Keratinocyte (primary cell): Measurements from ENCODE around the gene NF1. TPM values are rescaled to one million over a fixed set of nuclear protein-coding genes. Genes with fewer than 3 reads are reported as not detected.

Experiments
- DNase-seq: peaks from one replicate; pipeline ENCODE4 v3.0.0-alpha.2; 2011; ENCODE audit warnings: low read depth, missing footprints, low spot score
- FAIRE-seq: peaks from 2 replicates; lab custom pipeline; 2011; peaks lifted over from hg19 to GRCh38; lab: Jason Lieb, UNC
- H2AFZ ChIP-seq: 2 replicates; pipeline ENCODE4 v1.6.0; 2012; ENCODE audit warnings: low read length, control low read depth, inconsistent platforms; ENCODE audit not compliant: control insufficient read depth
- H3K27ac ChIP-seq: 2 replicates; pipeline ENCODE4 v1.5.1; 2011; ENCODE audit warnings: low read length; ENCODE audit not compliant: control insufficient read depth, insufficient read depth
- H3K27me3 ChIP-seq: 3 replicates; pipeline ENCODE4 v1.6.0; 2011; ENCODE audit warnings: low read length; ENCODE audit not compliant: control insufficient read depth, insufficient read depth; ENCODE audit errors: extremely low read depth
- H3K36me3 ChIP-seq, 2 experiments: 2 replicates in 1 of 2; 3 replicates in 1 of 2; pipeline ENCODE4 v1.5.1; 2011; ENCODE audit warnings: low read length in 2 of 2, mild to moderate bottlenecking in 1 of 2; ENCODE audit not compliant: control insufficient read depth in 2 of 2, insufficient read depth in 2 of 2; ENCODE audit errors: extremely low read depth in 1 of 2
- H3K4me1 ChIP-seq: 3 replicates; pipeline ENCODE4 v1.5.1; 2011; ENCODE audit warnings: low read length; ENCODE audit not compliant: control insufficient read depth, insufficient read depth; ENCODE audit errors: extremely low read depth
- H3K4me2 ChIP-seq: 3 replicates; pipeline ENCODE4 v1.6.0; 2011; ENCODE audit warnings: low read depth, low read length; ENCODE audit not compliant: control insufficient read depth, insufficient read depth; ENCODE audit errors: extremely low read depth
- H3K4me3 ChIP-seq, 3 experiments: fragments of 200-600 bp in 1 of 3; sonication (generic) in 1 of 3; 2 replicates in 2 of 3; 3 replicates in 1 of 3; pipeline ENCODE4 v1.5.1; 2011 to 2016; ENCODE audit warnings: low read length in 3 of 3, mild to moderate bottlenecking in 3 of 3, control low read depth in 2 of 3, inconsistent platforms in 1 of 3, low read depth in 1 of 3, mixed read lengths in 1 of 3, mixed run types in 1 of 3, moderate library complexity in 1 of 3; ENCODE audit not compliant: control insufficient read depth in 2 of 3, insufficient read depth in 2 of 3; ENCODE audit errors: extremely low read depth in 1 of 3
- H3K79me2 ChIP-seq: 2 replicates; pipeline ENCODE4 v1.6.0; 2012; ENCODE audit warnings: low read length; ENCODE audit not compliant: control insufficient read depth, insufficient read depth
- H3K9ac ChIP-seq: 3 replicates; pipeline ENCODE4 v1.6.0; 2011; ENCODE audit warnings: low read length; ENCODE audit not compliant: control insufficient read depth, insufficient read depth; ENCODE audit errors: extremely low read depth
- H3K9me1 ChIP-seq: 3 replicates; pipeline ENCODE4 v1.6.0; 2011; ENCODE audit warnings: low read length; ENCODE audit not compliant: control insufficient read depth, insufficient read depth; ENCODE audit errors: extremely low read depth
- H3K9me3 ChIP-seq: 2 replicates; pipeline ENCODE4 v1.5.1; 2012; ENCODE audit warnings: low read depth, low read length; ENCODE audit not compliant: control insufficient read depth
- H4K20me1 ChIP-seq: 3 replicates; pipeline ENCODE4 v1.6.0; 2011; ENCODE audit warnings: low read length; ENCODE audit not compliant: control insufficient read depth, insufficient read depth; ENCODE audit errors: extremely low read depth
- EZH2 ChIP-seq: IDR thresholded peaks from one replicate; pipeline ENCODE4 v1.6.1; 2012; ENCODE audit warnings: inconsistent platforms, mild to moderate bottlenecking, low read length, moderate library complexity
- dilution Hi-C: fragments of 300-500 bp; cut with MboI; formaldehyde crosslinking; loops from one replicate; pipeline ENCODE4 v1.7.0; 2020; ENCODE audit warnings: low sequenced_read_pairs; ENCODE audit not compliant: extremely low pct_ligation_motif_present
- polyA plus RNA-seq, 5 experiments: library from polyadenylated mRNA; depleted of rRNA in 3 of 5; stranded (reverse) in 3 of 5; stranded (forward) in 1 of 5; unstranded in 1 of 5; fragments of >200 nt; gene quantifications; 1 replicate in 1 of 5; 2 replicates in 3 of 5; 3 replicates in 1 of 5; pipeline versions ENCODE4 v1.2.1 to v1.2.3, GENCODE V29; 2011 to 2012; ENCODE audit warnings: missing spikeins in 2 of 5, low read depth in 1 of 5, low replicate concordance in 1 of 5
- TF ChIP-seq, protein P1 (sequence below), 3 experiments: IDR thresholded peaks in 1 of 3; conservative IDR thresholded peaks in 1 of 3; optimal IDR thresholded peaks in 1 of 3; 2 replicates in 2 of 3; 3 replicates in 1 of 3; pipeline versions ENCODE3 to v1.5.1; 2011; ENCODE audit warnings: low read length in 3 of 3, mild to moderate bottlenecking in 3 of 3, moderate library complexity in 2 of 3, control low read depth in 1 of 3, inconsistent platforms in 1 of 3; ENCODE audit not compliant: insufficient read depth in 2 of 3; ENCODE audit errors: extremely low read depth in 1 of 3

The NF1 gene
- polyA plus RNA-seq, 1 donor (not counting 4 experiments of a cell fraction or from before 2014, with no cell fraction given) = 26.7 TPM

DNA sequence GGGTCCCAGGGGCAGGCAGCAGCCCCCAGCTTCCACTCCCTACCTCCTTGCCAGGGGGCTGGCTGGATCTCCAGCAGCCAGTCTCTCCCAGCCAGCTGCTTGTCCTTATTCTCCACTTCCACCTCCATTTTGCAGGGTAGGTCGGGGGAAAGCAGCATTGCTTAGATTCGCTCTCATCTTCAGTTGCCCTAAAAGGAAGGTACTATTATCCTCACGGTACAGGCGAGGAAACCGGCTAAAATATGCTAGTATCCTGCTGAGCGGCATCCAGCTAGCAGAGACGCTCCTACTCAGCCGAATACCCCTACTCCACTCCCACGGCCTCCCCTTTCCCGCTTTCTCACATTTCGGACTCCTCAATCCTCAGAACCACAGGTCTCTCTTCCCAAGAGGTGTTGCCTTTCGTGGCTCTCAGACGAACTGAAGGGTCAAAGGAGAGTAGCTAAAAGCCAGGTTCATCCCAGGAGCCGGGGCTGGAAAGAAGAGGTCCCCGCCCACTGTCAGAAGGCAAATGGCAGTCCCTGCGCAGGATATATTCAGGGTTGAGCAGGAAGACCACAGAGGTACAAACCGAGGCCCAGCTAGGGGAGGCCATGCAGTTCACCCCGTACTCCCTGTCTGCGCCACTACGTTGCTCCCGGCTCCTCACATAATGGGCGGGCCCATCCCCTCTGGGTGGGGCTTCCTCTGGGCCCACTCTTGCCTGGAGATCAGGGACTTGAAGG, 295.0 kb downstream of the NF1 start:
- no peak overlapping the region for H3K27ac ChIP-seq
- no peak overlapping the region for H3K4me2 ChIP-seq
- H3K79me2 ChIP-seq = no peaks in the 10 kb centered on the region
- peaks cover 39% of the 10 kb centered on the region for H3K27me3 ChIP-seq
- H2AFZ ChIP-seq = no peak overlapping the region
- FAIRE-seq (no peak), DNase-seq (no peak)
- no peaks in the 10 kb centered on the region for H3K9me3 ChIP-seq
- no peaks in the 10 kb centered on the region for H3K4me1 ChIP-seq
- no peak overlapping the region for H3K4me3 ChIP-seq
- dilution Hi-C loops = no loop called here
- no peaks in the 10 kb centered on the region for H3K9me1 ChIP-seq
- no peaks in the 10 kb centered on the region for H3K36me3 ChIP-seq
- no peak for TF ChIP-seq EZH2
- TF ChIP-seq, protein P1, sequence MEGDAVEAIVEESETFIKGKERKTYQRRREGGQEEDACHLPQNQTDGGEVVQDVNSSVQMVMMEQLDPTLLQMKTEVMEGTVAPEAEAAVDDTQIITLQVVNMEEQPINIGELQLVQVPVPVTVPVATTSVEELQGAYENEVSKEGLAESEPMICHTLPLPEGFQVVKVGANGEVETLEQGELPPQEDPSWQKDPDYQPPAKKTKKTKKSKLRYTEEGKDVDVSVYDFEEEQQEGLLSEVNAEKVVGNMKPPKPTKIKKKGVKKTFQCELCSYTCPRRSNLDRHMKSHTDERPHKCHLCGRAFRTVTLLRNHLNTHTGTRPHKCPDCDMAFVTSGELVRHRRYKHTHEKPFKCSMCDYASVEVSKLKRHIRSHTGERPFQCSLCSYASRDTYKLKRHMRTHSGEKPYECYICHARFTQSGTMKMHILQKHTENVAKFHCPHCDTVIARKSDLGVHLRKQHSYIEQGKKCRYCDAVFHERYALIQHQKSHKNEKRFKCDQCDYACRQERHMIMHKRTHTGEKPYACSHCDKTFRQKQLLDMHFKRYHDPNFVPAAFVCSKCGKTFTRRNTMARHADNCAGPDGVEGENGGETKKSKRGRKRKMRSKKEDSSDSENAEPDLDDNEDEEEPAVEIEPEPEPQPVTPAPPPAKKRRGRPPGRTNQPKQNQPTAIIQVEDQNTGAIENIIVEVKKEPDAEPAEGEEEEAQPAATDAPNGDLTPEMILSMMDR (optimal IDR thresholded peaks at IDR 0.05 in 1 of 3, IDR thresholded peaks at IDR 0.05 in 1 of 3, conservative IDR thresholded peaks at IDR 0.05 in 1 of 3; ENCODE audit: extremely low read depth in 1 of 3, insufficient read depth in 2 of 3, low read length in 3 of 3) = no peak
- H3K9ac ChIP-seq = no peak overlapping the region
- no peaks in the 10 kb centered on the region for H4K20me1 ChIP-seq

DNA sequence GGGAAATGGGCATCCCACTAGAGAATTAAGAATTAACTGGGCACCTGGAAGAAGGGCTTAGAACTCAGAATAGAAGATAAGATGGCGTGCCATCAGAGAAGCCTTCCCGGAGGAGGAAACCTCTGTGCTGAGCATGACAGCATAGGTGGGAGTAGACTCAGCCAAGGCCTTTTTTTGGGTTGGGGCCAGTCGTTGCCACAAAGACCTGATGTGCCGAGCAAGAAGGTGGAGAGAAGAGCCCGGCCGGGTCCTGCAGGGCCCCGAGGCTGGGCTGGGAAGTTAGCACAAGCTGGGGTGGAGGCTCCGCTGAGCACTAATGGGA, 295.6 kb downstream of the NF1 start:
- no peak for TF ChIP-seq EZH2
- TF ChIP-seq, protein P1 (optimal IDR thresholded peaks at IDR 0.05 in 1 of 3, IDR thresholded peaks at IDR 0.05 in 1 of 3, conservative IDR thresholded peaks at IDR 0.05 in 1 of 3; ENCODE audit: extremely low read depth in 1 of 3, insufficient read depth in 2 of 3, low read length in 3 of 3) = no peak
- Histone ChIP-seq H3K79me2 (no peaks in the 10 kb centered on the region), H2AFZ (no peak overlapping the region), H3K9me1 (no peaks in the 10 kb centered on the region), H3K36me3 (no peaks in the 10 kb centered on the region), H3K9ac (no peak overlapping the region), H4K20me1 (no peaks in the 10 kb centered on the region), H3K4me3 (no peak overlapping the region), H3K9me3 (no peaks in the 10 kb centered on the region), H3K27ac (no peak overlapping the region), H3K27me3 (peaks cover 39% of the 10 kb centered on the region), H3K4me2 (no peak overlapping the region), H3K4me1 (no peaks in the 10 kb centered on the region)
- dilution Hi-C loops = no loop called here
- DNase-seq (no peak), FAIRE-seq (no peak)
